Keratinocyte (primary cell): ENCODE measurements around the gene SLC1A2. TPM values are rescaled to one million over a fixed set of nuclear protein-coding genes. Genes with fewer than 3 reads are reported as not detected.

Source experiments
- DNase-seq: peaks from one replicate; pipeline ENCODE4 v3.0.0-alpha.2; 2011; ENCODE audit warnings: low read depth, missing footprints, low spot score
- FAIRE-seq: peaks from 2 replicates; lab custom pipeline; 2011; peaks lifted over from hg19 to GRCh38; lab: Jason Lieb, UNC
- H2AFZ ChIP-seq: 2 replicates; pipeline ENCODE4 v1.6.0; 2012; ENCODE audit warnings: low read length, control low read depth, inconsistent platforms; ENCODE audit not compliant: control insufficient read depth
- H3K27ac ChIP-seq: 2 replicates; pipeline ENCODE4 v1.5.1; 2011; ENCODE audit warnings: low read length; ENCODE audit not compliant: control insufficient read depth, insufficient read depth
- H3K27me3 ChIP-seq: 3 replicates; pipeline ENCODE4 v1.6.0; 2011; ENCODE audit warnings: low read length; ENCODE audit not compliant: control insufficient read depth, insufficient read depth; ENCODE audit errors: extremely low read depth
- H3K36me3 ChIP-seq, 2 experiments: 2 replicates in 1 of 2; 3 replicates in 1 of 2; pipeline ENCODE4 v1.5.1; 2011; ENCODE audit warnings: low read length in 2 of 2, mild to moderate bottlenecking in 1 of 2; ENCODE audit not compliant: control insufficient read depth in 2 of 2, insufficient read depth in 2 of 2; ENCODE audit errors: extremely low read depth in 1 of 2
- H3K4me1 ChIP-seq: 3 replicates; pipeline ENCODE4 v1.5.1; 2011; ENCODE audit warnings: low read length; ENCODE audit not compliant: control insufficient read depth, insufficient read depth; ENCODE audit errors: extremely low read depth
- H3K4me2 ChIP-seq: 3 replicates; pipeline ENCODE4 v1.6.0; 2011; ENCODE audit warnings: low read depth, low read length; ENCODE audit not compliant: control insufficient read depth, insufficient read depth; ENCODE audit errors: extremely low read depth
- H3K4me3 ChIP-seq, 3 experiments: fragments of 200-600 bp in 1 of 3; sonication (generic) in 1 of 3; 2 replicates in 2 of 3; 3 replicates in 1 of 3; pipeline ENCODE4 v1.5.1; 2011 to 2016; ENCODE audit warnings: low read length in 3 of 3, mild to moderate bottlenecking in 3 of 3, control low read depth in 2 of 3, inconsistent platforms in 1 of 3, low read depth in 1 of 3, mixed read lengths in 1 of 3, mixed run types in 1 of 3, moderate library complexity in 1 of 3; ENCODE audit not compliant: control insufficient read depth in 2 of 3, insufficient read depth in 2 of 3; ENCODE audit errors: extremely low read depth in 1 of 3
- H3K79me2 ChIP-seq: 2 replicates; pipeline ENCODE4 v1.6.0; 2012; ENCODE audit warnings: low read length; ENCODE audit not compliant: control insufficient read depth, insufficient read depth
- H3K9ac ChIP-seq: 3 replicates; pipeline ENCODE4 v1.6.0; 2011; ENCODE audit warnings: low read length; ENCODE audit not compliant: control insufficient read depth, insufficient read depth; ENCODE audit errors: extremely low read depth
- H3K9me1 ChIP-seq: 3 replicates; pipeline ENCODE4 v1.6.0; 2011; ENCODE audit warnings: low read length; ENCODE audit not compliant: control insufficient read depth, insufficient read depth; ENCODE audit errors: extremely low read depth
- H3K9me3 ChIP-seq: 2 replicates; pipeline ENCODE4 v1.5.1; 2012; ENCODE audit warnings: low read depth, low read length; ENCODE audit not compliant: control insufficient read depth
- H4K20me1 ChIP-seq: 3 replicates; pipeline ENCODE4 v1.6.0; 2011; ENCODE audit warnings: low read length; ENCODE audit not compliant: control insufficient read depth, insufficient read depth; ENCODE audit errors: extremely low read depth
- EZH2 ChIP-seq: IDR thresholded peaks from one replicate; pipeline ENCODE4 v1.6.1; 2012; ENCODE audit warnings: inconsistent platforms, mild to moderate bottlenecking, low read length, moderate library complexity
- dilution Hi-C: fragments of 300-500 bp; cut with MboI; formaldehyde crosslinking; loops from one replicate; pipeline ENCODE4 v1.7.0; 2020; ENCODE audit warnings: low sequenced_read_pairs; ENCODE audit not compliant: extremely low pct_ligation_motif_present
- polyA plus RNA-seq, 5 experiments: library from polyadenylated mRNA; depleted of rRNA in 3 of 5; stranded (reverse) in 3 of 5; stranded (forward) in 1 of 5; unstranded in 1 of 5; fragments of >200 nt; gene quantifications; 1 replicate in 1 of 5; 2 replicates in 3 of 5; 3 replicates in 1 of 5; pipeline versions ENCODE4 v1.2.1 to v1.2.3, GENCODE V29; 2011 to 2012; ENCODE audit warnings: missing spikeins in 2 of 5, low read depth in 1 of 5, low replicate concordance in 1 of 5
- TF ChIP-seq, protein P1 (sequence below), 3 experiments: IDR thresholded peaks in 1 of 3; conservative IDR thresholded peaks in 1 of 3; optimal IDR thresholded peaks in 1 of 3; 2 replicates in 2 of 3; 3 replicates in 1 of 3; pipeline versions ENCODE3 to v1.5.1; 2011; ENCODE audit warnings: low read length in 3 of 3, mild to moderate bottlenecking in 3 of 3, moderate library complexity in 2 of 3, control low read depth in 1 of 3, inconsistent platforms in 1 of 3; ENCODE audit not compliant: insufficient read depth in 2 of 3; ENCODE audit errors: extremely low read depth in 1 of 3

Gene SLC1A2
- polyA plus RNA-seq, 1 donor (not counting 4 experiments of a cell fraction or from before 2014, with no cell fraction given) = under 0.01 TPM

DNA sequence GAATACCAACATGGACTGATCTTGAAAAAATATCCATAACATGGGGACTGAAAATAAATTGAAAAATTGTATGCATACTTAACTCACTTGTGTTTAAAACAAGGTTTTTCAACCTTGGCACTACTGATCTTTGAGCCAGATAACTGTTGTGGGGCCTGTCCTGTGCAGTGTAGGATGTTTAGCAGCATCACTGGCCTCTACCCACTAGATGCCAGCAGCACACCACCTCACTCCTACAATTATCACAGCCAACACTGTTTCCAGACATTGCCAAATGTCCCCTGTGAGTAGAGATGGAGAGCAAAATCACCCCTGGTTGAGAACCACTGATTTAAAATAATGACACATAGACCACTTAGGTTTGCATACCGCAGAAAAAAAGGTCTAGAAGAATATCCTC lies 45.0 kb upstream of the SLC1A2 start:
- H3K27me3 ChIP-seq = no peaks in the 10 kb centered on the region
- H3K4me3 ChIP-seq = no peak overlapping the region
- H3K9me3 ChIP-seq = no peaks in the 10 kb centered on the region
- H3K27ac ChIP-seq = no peak overlapping the region
- H3K79me2 ChIP-seq = no peaks in the 10 kb centered on the region
- H3K4me2 ChIP-seq = no peak overlapping the region
- DNase-seq (no peak), FAIRE-seq (no peak)
- no peak overlapping the region for H2AFZ ChIP-seq
- dilution Hi-C loops = no loop called here
- H3K9me1 ChIP-seq = no peaks in the 10 kb centered on the region
- no peak overlapping the region for H3K9ac ChIP-seq
- no peaks in the 10 kb centered on the region for H3K36me3 ChIP-seq
- no peak for TF ChIP-seq EZH2
- TF ChIP-seq, protein P1, sequence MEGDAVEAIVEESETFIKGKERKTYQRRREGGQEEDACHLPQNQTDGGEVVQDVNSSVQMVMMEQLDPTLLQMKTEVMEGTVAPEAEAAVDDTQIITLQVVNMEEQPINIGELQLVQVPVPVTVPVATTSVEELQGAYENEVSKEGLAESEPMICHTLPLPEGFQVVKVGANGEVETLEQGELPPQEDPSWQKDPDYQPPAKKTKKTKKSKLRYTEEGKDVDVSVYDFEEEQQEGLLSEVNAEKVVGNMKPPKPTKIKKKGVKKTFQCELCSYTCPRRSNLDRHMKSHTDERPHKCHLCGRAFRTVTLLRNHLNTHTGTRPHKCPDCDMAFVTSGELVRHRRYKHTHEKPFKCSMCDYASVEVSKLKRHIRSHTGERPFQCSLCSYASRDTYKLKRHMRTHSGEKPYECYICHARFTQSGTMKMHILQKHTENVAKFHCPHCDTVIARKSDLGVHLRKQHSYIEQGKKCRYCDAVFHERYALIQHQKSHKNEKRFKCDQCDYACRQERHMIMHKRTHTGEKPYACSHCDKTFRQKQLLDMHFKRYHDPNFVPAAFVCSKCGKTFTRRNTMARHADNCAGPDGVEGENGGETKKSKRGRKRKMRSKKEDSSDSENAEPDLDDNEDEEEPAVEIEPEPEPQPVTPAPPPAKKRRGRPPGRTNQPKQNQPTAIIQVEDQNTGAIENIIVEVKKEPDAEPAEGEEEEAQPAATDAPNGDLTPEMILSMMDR (optimal IDR thresholded peaks at IDR 0.05 in 1 of 3, IDR thresholded peaks at IDR 0.05 in 1 of 3, conservative IDR thresholded peaks at IDR 0.05 in 1 of 3; ENCODE audit: extremely low read depth in 1 of 3, insufficient read depth in 2 of 3, low read length in 3 of 3) = peak; percentile 18 to 73 (median 21)
- H3K4me1 ChIP-seq = no peaks in the 10 kb centered on the region
- no peaks in the 10 kb centered on the region for H4K20me1 ChIP-seq

DNA sequence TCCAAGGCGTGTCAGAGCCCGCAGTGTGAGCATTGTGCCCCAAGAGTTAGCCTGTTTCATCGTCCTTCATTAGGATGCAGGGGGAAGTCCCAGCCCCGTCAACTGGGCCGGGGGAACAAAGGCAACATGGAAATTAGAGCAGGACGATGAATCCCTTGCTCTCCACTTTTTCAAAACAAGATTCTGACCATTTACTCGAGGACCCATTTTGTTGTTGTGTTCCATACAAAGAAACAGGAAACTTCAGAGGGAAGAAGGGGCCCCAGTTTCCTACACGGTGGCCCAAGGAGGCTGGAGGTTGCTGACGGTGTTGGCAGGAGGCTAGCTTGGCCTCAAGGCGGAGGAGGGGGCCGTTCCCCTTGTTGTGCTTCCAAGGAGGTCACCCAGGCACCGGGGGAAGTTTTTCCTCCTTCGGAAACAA lies 44.0 kb upstream of the SLC1A2 start:
- FAIRE-seq = no peak
- H3K36me3 ChIP-seq = no peaks in the 10 kb centered on the region
- TF ChIP-seq, protein P1 (optimal IDR thresholded peaks at IDR 0.05 in 1 of 3, IDR thresholded peaks at IDR 0.05 in 1 of 3, conservative IDR thresholded peaks at IDR 0.05 in 1 of 3; ENCODE audit: extremely low read depth in 1 of 3, insufficient read depth in 2 of 3, low read length in 3 of 3) = no peak
- no peak for TF ChIP-seq EZH2
- H3K27me3 ChIP-seq = peaks cover 3% of the 10 kb centered on the region
- no peaks in the 10 kb centered on the region for H4K20me1 ChIP-seq
- no peaks in the 10 kb centered on the region for H3K4me1 ChIP-seq
- H2AFZ ChIP-seq = no peak overlapping the region
- H3K9me1 ChIP-seq = no peaks in the 10 kb centered on the region
- no peaks in the 10 kb centered on the region for H3K79me2 ChIP-seq
- H3K9ac ChIP-seq = no peak overlapping the region
- H3K27ac ChIP-seq = no peak overlapping the region
- H3K4me3 ChIP-seq = no peak overlapping the region
- dilution Hi-C loops = no loop called here
- DNase-seq = no peak
- H3K9me3 ChIP-seq = no peaks in the 10 kb centered on the region
- no peak overlapping the region for H3K4me2 ChIP-seq
